Esophagus (tissue), 2 donors: ENCODE data around the gene PSG4. TPM values are rescaled to one million over a fixed set of nuclear protein-coding genes. Genes with fewer than 3 reads are reported as not detected.
"Not testable (repeated sequence)": the region's sequence is repeated elsewhere in the genome, so short reads cannot be mapped to it uniquely, and the experiment has no call there.

Experiments
- H3K27ac ChIP-seq, 2 donors: one replicate each; pipeline ENCODE4 v1.5.1; 2013; ENCODE audit warnings: low read depth in 2 of 2, mild to moderate bottlenecking in 2 of 2, inconsistent platforms in 1 of 2, low read length in 1 of 2, moderate library complexity in 1 of 2
- H3K27me3 ChIP-seq, 2 donors: one replicate each; pipeline ENCODE4 v1.6.1; 2013; ENCODE audit warnings: low read length in 2 of 2, control low read depth in 1 of 2, mild to moderate bottlenecking in 1 of 2; ENCODE audit not compliant: insufficient read depth in 2 of 2, control insufficient read depth in 1 of 2
- H3K36me3 ChIP-seq, 2 donors: one replicate each; pipeline ENCODE4 v1.6.1; 2013; ENCODE audit warnings: low read length in 1 of 2; ENCODE audit not compliant: control insufficient read depth in 2 of 2, insufficient read depth in 2 of 2
- H3K4me1 ChIP-seq, 2 donors: one replicate each; pipeline ENCODE4 v1.6.1; 2013; ENCODE audit warnings: low read length in 1 of 2; ENCODE audit not compliant: control insufficient read depth in 2 of 2, insufficient read depth in 2 of 2
- H3K4me3 ChIP-seq, 2 donors: one replicate each; pipeline ENCODE4 v1.5.1; 2013; ENCODE audit warnings: low read length in 2 of 2, mild to moderate bottlenecking in 2 of 2, low read depth in 1 of 2, moderate library complexity in 1 of 2
- H3K9me3 ChIP-seq, 2 donors: one replicate each; pipeline ENCODE4 v1.6.1; 2013; ENCODE audit warnings: mild to moderate bottlenecking in 2 of 2, low read depth in 1 of 2, low read length in 1 of 2, moderate library complexity in 1 of 2; ENCODE audit not compliant: control insufficient read depth in 2 of 2, insufficient read depth in 1 of 2
- WGBS, 2 donors: extraction: QIAGEN DNeasy Blood & Tissue Kit; methylation state at CpG; one replicate each; pipeline ENCODE4 v1.1.7; 2013; 5-methylcytosine and 5-hydroxymethylcytosine counted together
- polyA plus RNA-seq, 2 donors: library from polyadenylated mRNA; stranded (reverse); fragments of 200-250 nt; gene quantifications; one replicate each; pipeline ENCODE4 v1.2.3, GENCODE V29; 2013
- donor health status: healthy with polysubstance abuse.
- donor health status: Bipolar disorder and iron deficiency.

Gene PSG4
- polyA plus RNA-seq, 2 donors, result 0.08 to 1.6 TPM

DNA sequence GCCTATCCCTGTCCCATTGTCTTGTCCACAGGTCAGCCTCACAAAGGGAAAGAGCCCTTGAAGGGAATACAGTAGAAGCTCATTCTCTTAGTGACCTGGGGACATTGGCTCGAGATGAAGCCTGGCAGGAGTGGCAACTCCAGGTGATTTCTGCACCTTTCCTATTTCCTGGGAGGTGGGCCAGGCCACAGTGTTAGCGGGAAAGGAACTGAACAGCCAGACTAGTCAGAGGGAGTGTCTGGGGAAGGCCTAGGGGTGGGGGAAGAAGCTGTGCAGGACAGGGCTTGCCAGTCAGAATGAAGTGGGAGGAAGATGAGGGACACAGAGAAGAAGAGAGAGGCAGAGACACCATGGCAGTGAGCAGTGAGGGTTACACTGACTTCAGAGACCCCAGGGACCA lies 3.5 kb downstream of the PSG4 start:
- not testable (repeated sequence) for H3K4me1 ChIP-seq, H3K4me3 ChIP-seq, H3K27me3 ChIP-seq, H3K9me3 ChIP-seq, H3K36me3 ChIP-seq
- peak overlapping the region; percentile 76 to 78 for H3K27ac ChIP-seq
- WGBS, 2 donors, result 42 to 71% methylated on average over 2 of the region's 2 CpGs

DNA sequence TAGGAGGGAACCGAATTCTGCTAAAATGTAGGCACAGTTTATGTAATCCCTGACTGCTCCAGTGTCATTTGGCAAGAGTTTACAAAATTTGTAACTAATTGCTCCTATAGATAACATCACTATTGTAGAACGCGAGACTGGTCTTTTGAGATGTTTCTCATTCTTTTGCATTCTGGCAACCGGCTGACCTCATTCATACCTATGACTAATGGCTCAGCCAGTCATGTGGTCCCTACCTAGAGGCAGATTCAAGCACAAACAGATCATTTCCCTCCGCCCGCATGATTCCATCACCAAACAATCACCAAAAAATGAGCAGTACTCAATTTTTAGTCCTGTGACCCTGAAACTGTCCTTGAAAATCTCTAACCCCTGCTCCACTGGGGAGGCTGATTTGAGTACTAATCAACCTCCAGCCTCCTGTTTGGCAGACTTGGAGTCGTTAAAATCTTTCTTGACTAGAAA lies 4.1 kb downstream of the PSG4 start:
- H3K9me3 ChIP-seq, H3K36me3 ChIP-seq, H3K4me3 ChIP-seq, H3K4me1 ChIP-seq, H3K27me3 ChIP-seq: not testable (repeated sequence)
- H3K27ac ChIP-seq, result peak overlapping the region; percentile 73 to 76
- 37 to 45% methylated on average over 7 of the region's 7 CpGs for WGBS, 2 donors

DNA sequence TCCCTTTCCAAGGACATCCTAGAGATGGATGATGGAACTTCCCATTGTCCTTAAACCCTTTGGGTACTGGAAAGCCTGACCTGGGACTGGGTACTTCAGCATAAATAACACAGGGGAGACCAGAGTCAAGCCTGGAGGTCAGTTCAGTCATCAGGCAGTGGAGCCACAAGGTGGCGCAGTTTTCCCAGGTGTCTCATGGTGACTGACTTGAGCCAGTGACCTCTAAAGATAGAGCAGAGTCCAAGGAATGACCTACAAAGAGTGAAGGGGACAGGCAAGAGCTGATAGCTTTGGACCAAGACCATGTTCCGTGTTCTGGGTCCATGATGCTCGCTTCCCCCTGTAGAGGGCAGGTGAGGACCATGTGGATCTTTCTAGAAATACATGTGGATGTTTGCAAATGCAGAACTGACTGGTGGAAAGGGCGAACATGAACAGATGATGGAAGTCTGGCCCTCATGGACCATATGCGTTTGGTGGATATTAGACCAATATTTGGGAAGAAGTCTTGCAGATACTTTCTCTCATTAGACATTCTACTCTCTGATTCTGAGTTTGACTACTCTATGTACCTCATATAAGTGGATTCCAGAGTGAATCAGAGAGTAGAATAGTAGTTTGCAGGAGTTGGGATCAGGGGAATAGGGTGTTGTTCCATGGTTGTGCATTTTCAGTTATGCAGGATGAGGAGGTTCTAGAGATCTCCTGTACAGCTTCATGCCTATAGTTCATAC lies 6.6 kb downstream of the PSG4 start:
- not testable (repeated sequence) for H3K4me1 ChIP-seq
- 45 to 70% methylated on average over 5 of the region's 5 CpGs for WGBS, 2 donors

DNA sequence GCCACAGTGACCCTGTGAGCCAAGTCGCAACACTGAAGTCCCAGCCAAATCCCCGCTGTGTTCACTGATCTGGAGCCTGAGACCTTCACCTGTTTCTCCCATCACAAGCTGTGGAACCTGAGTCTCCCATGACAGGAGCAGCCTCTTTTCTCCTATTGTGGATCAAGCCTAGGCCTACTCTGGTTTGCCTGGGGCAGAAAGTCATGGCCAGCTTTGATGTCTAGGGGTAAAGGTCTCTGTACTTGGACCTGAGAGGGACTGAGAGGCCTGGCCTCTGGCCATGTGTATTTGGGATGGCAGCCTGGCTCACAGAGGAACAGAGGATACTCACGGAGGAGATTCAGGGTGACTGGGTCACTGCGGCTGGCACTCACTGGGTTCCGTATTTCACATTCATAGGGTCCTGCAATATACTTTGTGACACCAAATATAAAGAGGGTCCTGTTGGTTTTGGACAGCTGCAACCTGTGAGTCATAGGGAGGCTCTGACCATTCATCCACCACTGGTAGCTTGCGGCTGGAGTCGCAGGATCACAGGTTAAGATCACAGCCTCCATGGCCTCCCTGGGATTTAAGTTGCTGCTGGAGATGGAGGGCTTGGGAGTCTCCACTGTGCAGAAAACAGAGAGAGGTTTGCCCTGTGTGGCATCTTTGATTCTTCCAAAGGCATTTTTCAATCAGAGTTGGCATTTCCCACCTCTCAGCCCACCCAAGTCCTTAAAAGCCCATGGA lies 7.6 kb downstream of the PSG4 start:
- not testable (repeated sequence) for H3K9me3 ChIP-seq, H3K36me3 ChIP-seq, H3K4me1 ChIP-seq, H3K27me3 ChIP-seq, H3K4me3 ChIP-seq, H3K27ac ChIP-seq
- 94 to 95% methylated on average over 4 of the region's 7 CpGs for WGBS, 2 donors

More for the DNA sequence above, 6.6 kb downstream of the PSG4 start:
- not testable (repeated sequence) for H3K27ac ChIP-seq, H3K9me3 ChIP-seq, H3K36me3 ChIP-seq, H3K4me3 ChIP-seq, H3K27me3 ChIP-seq

DNA sequence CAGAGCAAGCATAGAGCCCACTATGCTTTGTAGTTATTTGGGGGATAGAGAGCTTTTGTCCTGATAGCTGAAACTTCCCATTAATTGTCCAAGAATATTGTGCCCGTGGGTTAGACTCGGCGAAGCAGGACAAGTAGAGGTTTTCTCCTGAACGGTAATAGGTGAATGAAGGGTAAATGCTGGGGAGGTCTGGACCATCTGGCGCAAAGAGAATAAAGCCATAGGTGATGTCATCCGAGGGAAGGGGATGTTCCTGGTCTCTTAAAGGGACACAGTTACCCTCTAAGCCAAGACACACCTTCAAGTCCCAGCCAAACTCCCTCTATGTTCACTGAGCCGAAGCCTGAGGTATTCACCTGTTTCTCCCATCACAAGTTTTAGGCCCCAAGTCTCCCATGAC lies 11.0 kb downstream of the PSG4 start:
- H3K36me3 ChIP-seq, result not testable (repeated sequence)
- 85 to 86% methylated on average over 7 of the region's 7 CpGs for WGBS, 2 donors

DNA sequence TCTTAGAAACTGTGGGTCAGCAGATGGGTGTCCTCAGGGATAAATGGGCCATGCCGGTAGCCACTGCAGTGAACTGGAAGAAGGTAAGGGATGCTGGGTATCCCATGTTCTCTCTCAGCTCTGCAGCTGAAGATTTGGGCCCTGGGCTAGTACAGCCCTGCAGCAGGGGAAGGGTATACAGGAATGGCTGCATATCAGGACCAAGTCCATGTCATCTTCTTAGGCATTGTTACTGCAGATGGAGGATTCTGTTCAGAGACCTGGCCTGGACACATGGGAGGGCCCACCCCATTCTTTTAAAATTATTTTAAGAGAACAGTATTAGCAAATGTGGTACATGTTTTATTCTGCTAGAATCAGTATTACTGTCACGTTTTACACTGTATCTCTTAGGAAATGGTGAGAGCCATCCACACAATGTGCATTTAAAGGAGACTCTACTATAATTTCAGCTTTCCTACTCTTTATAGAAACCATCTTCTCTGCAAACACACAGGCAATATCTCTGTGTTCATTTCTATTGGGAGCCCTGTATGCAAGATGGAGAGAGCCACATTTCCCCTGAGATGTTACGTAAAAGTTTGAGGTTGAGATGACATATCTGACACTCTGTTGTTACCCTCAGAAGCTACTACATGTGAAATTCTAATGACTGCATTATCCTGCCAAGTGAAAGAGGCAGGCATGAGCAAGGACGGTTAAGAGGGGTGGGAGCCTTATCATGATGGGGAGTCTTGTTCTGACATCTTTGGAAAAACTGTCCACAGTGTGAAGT lies 12.9 kb downstream of the PSG4 start:
- H3K4me3 ChIP-seq, H3K36me3 ChIP-seq, H3K9me3 ChIP-seq, H3K27me3 ChIP-seq, H3K27ac ChIP-seq, H3K4me1 ChIP-seq: not testable (repeated sequence)
- 53 to 71% methylated on average over 4 of the region's 4 CpGs for WGBS, 2 donors

More for the DNA sequence above, 11.0 kb downstream of the PSG4 start:
- H3K4me3 ChIP-seq, H3K9me3 ChIP-seq, H3K27me3 ChIP-seq, H3K27ac ChIP-seq, H3K4me1 ChIP-seq: not testable (repeated sequence)

DNA sequence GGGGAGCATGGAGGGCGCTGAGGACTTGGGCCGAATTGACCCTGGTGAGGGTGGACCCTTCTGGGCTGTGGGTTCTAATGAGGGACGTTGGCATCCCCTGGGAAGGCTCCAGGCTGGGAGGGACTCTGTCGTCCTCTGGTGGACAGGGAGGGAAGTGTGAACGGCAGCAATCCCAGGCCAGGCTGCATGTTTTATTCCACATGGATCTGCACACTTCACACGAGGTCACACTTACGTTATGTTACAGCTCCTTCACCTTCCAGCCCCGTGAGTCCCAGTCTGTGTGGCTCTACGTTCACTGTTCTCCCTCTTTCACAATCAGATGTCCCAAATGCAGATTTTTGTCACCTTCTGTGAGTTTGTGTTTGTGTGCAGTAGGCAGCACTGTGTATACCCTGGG lies 17.3 kb downstream of the PSG4 start:
- not testable (repeated sequence) for H3K36me3 ChIP-seq, H3K4me1 ChIP-seq, H3K4me3 ChIP-seq, H3K9me3 ChIP-seq, H3K27me3 ChIP-seq, H3K27ac ChIP-seq
- 49 to 63% methylated on average over 9 of the region's 9 CpGs for WGBS, 2 donors

DNA sequence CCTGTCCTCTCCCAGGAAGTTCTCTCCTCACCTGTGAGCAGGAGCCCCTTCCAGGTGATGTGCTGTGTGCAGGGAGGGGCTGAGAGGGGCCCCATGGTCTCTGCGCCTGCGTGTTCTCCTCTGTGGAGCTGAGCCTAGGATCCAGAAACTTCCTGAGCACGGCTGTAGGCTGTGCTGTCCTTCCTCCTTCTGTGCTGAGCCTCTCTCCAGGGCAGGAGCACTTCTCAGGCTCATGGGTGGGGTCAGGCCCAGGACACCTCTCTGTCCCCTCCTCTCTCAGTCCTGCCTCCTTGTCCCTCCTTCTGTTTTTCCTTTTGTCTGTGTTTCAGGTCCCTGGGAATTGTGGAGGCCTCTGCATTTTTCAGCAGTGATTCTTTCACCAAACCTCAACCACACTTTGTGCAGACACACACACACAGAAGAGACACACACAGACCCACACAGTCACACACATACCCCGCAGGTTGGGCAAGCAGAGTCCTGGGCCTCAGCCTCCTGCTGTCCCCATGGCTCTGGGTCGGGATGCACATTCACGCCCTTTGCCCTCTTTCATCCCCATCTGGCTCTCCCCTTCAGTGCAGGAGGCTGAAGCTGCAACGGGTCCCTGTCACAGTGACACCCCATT lies 19.0 kb downstream of the PSG4 start, which contains the start of gene PSG5:
TSS of gene PSG5 (minus strand) at position 226 of the 625 bp plus-strand sequence. CDS start at position 95, 131 bp downstream.
- H3K27ac ChIP-seq, H3K4me1 ChIP-seq, H3K36me3 ChIP-seq, H3K9me3 ChIP-seq, H3K4me3 ChIP-seq, H3K27me3 ChIP-seq: not testable (repeated sequence)
- 65 to 80% methylated on average over 7 of the region's 7 CpGs for WGBS, 2 donors
